GM18511 (cell line): ENCODE results near the gene SETBP1.
A peak's percentile ranks its signal among the peaks of the same experiment; 100 is the strongest.

Experiments used
- ATAC-seq: cut with Tn5 transposase; IDR thresholded peaks from one replicate; pipeline ENCODE4 v1.9.1; 2021; ENCODE audit warnings: mild to moderate bottlenecking, moderate library complexity; ENCODE audit not compliant: unreplicated experiment

SETBP1 gene

GRCh38 chr18:44957025-44957424, 276.3 kb downstream of the SETBP1 start:
- no peak for ATAC-seq

DNA sequence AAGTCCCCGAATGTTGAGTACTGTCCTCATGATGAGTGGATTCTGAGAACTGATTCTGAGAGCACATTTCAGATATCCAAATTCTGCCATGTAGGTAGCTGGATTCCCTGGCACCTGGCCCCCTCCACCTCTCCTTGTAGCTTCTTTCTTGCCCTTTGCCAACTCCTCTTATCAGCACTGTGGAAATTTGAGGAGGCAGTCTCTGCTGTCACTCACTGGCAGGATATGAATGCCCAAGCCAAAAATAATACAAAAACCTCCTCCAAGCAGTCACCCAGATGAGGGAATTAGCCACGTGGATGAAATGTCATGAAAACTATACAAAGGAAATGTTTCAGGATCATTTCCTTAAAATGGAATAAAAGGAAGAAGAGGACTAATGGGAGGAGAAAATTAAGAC, 276.8 kb downstream of the SETBP1 start:
- ATAC-seq: no peak

DNA sequence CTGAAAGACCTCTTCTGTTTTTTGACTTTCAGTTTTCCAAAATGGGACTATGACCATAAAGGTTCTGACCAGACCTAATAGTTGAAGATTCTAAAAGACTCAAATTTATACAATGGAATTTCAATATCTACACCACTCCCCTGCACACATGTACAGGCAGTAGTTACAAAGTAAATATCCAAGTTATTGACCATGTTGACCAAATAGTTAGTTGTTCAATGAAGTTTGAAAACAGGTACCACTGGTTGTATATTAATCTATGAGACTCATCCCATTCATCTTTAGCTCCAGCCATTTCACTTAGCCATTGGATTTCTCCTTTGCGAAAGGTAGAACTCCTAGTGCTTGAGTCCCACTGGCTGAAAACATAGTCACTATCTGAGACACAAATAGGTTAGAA, 277.4 kb downstream of the SETBP1 start:
- no peak for ATAC-seq

DNA sequence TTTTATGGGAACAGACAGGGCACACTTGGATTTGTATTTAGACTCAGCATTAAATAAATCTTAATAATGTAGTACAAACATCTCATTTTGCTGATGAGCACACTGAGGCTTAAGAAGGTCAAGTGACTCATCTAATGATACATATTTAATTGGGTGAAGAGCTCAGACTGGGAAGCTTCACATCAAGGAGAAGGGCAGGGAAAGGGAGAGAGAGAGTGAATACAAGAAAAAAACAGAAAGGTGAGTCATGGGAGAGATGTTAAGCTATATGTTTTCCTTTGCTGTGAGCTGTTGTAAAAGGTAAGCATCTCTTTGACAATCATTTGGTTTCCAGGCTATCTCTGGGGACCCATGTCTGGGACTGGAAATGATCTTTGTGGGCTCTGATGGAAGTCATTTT, 277.8 kb downstream of the SETBP1 start:
- ATAC-seq: no peak

GRCh38 chr18:44959013-44959412, 278.3 kb downstream of the SETBP1 start:
- no peak for ATAC-seq

GRCh38 chr18:44960580-44960979, 279.9 kb downstream of the SETBP1 start:
- no peak for ATAC-seq

DNA sequence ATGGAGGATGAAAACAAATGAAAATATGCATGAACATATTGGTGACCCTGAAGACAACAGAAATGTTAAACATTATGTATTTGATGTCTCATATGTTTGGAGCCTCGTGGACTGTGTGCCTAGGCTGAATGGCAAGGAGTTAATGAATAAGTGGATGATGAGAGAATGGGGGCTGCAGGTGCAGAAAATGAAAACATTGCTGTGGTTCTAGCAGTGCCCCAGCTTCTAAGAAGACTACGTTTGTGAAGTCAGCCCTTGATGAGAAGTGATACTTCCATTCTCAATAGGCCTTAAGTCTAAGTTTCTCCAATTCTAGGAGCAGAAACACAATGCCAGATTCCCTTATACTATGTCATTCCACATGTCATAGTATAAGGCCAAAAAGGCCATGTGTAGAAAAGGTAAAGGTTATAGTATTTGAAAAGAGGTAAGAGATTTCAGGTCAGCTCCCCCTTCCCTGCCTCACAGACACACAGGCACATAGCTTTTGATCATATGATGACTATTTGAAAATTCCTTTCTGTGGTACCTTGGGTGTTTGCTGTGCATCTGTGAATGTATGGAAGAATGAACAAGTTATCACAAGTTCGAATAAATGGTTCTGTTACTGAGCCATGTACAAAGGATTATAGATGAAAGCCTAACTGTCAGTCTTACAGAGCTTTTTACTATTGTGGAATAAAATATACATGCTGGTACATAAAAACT, 280.8 kb downstream of the SETBP1 start:
- no peak for ATAC-seq

DNA sequence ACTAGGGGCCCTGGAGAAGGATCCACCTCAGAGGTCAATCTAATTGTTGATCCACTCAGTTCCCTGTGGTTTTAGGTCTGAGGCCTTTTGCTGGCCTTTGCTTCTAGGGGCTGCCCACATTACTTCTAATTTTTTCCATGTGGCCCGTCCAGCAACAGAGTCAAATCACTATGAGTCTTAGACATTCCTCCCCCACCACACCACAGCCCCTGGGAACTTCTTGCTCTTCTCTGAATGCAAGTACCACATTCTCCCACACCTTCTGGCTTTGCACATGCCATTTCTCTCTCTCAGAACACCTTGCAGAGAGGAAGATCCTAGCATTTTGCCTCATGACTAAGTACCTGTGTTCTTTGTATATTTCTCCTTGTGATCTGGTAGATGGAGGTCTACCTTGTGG, 286.9 kb downstream of the SETBP1 start:
- ATAC-seq: no peak

GRCh38 chr18:44968336-44968735, 287.6 kb downstream of the SETBP1 start:
- ATAC-seq: no peak

DNA sequence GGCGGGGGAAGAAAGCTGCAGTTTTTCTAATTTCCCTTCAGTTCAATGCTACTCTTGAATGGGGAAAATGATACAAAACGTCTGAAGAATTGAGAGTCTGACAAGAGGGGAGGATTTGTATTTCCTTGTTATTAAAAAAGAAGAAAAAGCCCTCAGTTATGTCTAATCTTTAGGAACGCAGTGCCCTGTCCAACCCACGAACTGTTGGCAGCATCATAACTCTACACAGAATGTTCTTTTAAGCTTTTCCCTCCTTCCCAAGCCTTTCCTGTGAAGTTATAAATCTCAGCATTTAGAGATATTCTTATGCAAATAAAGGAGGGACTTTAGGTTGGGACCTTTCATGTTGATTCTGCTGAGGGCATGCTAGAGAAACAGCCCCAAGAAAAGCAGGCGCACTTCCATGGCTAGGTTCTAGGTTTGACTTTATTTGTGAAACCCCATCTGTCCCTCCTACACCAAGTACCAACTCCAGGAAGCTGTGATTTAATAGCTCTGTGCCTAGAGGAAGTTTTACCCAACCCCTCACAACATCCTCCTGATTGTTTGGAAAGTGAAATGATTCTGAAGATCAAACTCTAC, 288.6 kb downstream of the SETBP1 start:
- ATAC-seq: no peak

- no peak for ATAC-seq
Observed at GRCh38 chr18:44973282-44973681, 292.6 kb downstream of the SETBP1 start.

GRCh38 chr18:44974174-44974573, 293.5 kb downstream of the SETBP1 start:
- no peak for ATAC-seq

DNA sequence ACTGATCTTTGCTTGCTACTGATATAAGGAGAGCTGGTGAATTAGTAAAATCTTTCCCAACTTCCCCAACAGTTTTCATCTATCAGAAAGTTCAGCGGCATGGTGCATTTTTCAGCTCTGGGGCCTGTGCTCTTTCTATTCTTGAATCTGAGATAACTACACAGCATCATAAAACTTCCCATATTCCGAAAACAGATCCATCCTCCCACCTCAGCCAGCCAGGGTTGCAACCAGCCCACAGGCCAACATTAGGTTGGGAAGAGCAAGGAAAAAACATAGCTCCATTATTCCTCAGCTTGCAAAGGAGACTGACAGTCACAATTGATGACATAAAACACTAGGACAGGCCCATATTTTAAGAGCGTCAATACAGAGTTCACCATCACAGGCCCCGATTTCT, 297.2 kb downstream of the SETBP1 start:
- no peak for ATAC-seq

GRCh38 chr18:44979748-44980147, 299.1 kb downstream of the SETBP1 start:
- ATAC-seq: no peak

DNA sequence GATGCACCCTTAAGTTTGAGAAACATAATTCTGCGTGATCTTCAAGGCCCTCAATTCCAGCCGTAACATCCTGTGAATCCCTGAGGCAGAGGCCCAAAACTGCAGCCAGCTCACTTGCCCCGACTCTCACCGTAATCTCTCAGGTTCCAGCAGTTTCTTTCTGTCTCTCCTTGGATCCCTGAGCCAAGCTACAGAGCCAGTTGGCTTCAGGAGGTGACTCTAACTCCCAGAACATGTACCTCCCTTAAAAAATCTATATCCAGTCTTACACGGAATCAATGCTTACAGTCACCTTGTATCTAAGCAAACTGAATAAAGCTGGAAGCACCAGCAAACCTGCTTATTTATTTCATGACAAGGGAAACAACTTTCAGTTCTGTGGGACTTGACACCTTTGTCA, 300.4 kb downstream of the SETBP1 start:
- ATAC-seq: no peak

- ATAC-seq: no peak
Observed at GRCh38 chr18:44986933-44987332, 306.2 kb downstream of the SETBP1 start.

GRCh38 chr18:44987371-44987770, 306.7 kb downstream of the SETBP1 start:
- no peak for ATAC-seq

- no peak for ATAC-seq
Observed at GRCh38 chr18:44988821-44989587, 308.3 kb downstream of the SETBP1 start.

DNA sequence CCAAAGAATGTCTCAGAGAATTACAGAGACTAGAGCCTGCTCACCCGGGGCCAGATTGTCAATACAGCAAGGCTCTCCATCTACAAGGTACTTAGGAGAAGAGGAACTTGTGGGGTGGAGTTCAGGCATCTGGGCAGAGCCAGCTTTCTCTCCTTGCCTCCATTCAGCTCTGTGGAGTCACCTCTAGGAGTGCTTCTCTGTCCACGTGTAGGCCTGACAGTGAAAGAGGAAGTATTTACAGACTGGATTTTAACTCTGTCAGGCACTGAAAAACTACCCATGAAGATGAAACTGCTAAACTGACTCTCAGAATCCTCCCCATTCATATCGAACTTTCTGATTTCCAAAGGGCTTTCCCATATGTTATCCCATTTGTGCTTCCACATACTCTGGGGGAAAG, 315.6 kb downstream of the SETBP1 start:
- ATAC-seq: peak; percentile 85

DNA sequence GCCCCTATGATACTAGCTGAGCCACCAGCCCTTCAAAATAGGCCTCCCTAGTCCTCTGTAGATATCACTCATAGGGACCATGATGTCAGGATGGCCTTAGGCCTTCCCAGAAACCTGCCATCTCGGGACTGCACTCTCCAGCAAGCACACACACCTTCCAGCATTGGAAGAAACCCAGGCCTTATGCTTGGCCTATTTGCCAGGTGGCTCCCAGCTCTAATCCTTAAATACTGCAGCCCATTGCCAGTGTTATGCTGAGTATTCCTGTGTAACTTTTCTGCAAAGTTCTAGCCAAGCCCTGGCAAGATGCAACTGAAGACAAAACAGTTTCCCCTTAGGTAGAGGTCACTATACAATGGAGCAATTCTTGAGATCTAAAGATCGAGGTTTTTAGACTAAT, 316.5 kb downstream of the SETBP1 start:
- ATAC-seq: no peak

DNA sequence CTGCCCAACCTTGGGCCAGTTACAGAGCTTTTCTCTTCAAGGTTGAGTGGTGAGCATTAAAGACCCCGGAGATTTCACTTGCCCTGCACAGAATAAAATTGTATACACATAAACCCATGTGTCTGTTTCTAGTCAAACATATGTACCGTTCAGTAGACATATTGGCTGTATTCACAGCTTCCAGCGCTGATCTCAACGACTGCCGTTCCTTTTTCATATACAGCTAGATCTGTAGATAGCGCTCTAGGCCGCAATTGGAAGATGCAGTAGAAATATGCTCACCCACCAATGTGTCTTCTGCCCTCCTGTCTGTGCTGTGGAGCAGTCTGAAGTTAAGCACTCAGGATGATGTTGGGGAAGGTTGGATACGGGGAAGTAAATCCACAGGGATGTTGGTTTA, 317.7 kb downstream of the SETBP1 start:
- ATAC-seq: no peak

DNA sequence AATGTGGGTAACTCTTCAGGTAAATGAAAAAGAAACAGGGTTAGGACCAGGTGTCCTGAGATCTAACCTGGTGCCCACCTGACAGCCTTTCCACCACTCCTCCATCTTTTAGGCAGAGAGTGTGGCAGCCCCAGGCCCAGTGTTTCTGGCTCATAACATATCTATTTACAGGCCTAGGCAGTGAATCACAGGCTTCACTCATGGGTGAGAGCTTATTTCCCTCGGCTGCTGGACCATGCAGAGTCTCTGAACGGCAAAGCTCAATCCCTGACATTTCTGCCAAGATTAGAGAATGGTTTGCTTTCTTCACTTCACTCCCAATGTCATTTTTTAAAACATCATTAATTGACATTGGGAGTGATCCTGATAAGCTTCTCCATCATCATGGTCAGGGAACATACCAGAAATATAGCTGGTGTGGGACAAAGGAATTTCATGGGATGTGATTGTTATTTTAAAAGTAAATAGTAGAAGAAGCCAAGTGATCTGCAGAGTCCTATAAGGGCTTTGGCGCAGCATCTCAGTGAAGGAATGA, 323.9 kb downstream of the SETBP1 start:
- ATAC-seq: no peak
